Skeletal muscle tissue (tissue), 4 donors: ENCODE measurements around the gene CDH4. TPM values are rescaled to one million over a fixed set of nuclear protein-coding genes. Genes with fewer than 3 reads are reported as not detected.

Experiments used
- H3K27ac ChIP-seq: one replicate; pipeline ENCODE4 v1.7.0; 2013; ENCODE audit warnings: mild to moderate bottlenecking, low read depth, low read length, inconsistent platforms
- H3K27me3 ChIP-seq, 3 donors: one replicate each; pipeline ENCODE4 v1.7.0; 2013; ENCODE audit warnings: low read length in 3 of 3; ENCODE audit not compliant: control insufficient read depth in 3 of 3, insufficient read depth in 3 of 3
- H3K36me3 ChIP-seq, 3 donors: one replicate each; pipeline ENCODE4 v1.7.0; 2013; ENCODE audit warnings: low read length in 3 of 3; ENCODE audit not compliant: control insufficient read depth in 3 of 3, insufficient read depth in 3 of 3
- H3K4me1 ChIP-seq, 3 donors: one replicate each; pipeline ENCODE4 v1.7.0; 2013; ENCODE audit warnings: low read length in 3 of 3, mild to moderate bottlenecking in 3 of 3; ENCODE audit not compliant: control insufficient read depth in 3 of 3, insufficient read depth in 3 of 3
- H3K4me3 ChIP-seq, 3 donors: one replicate each; pipeline ENCODE4 v1.7.0; 2013; ENCODE audit warnings: low read length in 3 of 3
- H3K9ac ChIP-seq, 3 donors: one replicate each; pipeline ENCODE4 v1.7.0; 2013; ENCODE audit warnings: low read length in 3 of 3, mild to moderate bottlenecking in 3 of 3, moderate library complexity in 2 of 3, low read depth in 1 of 3
- H3K9me3 ChIP-seq, 3 donors: one replicate each; pipeline ENCODE4 v1.7.0; 2013; ENCODE audit warnings: low read length in 3 of 3; ENCODE audit not compliant: control insufficient read depth in 3 of 3
- total RNA-seq: library from RNA; depleted of rRNA; stranded (reverse); fragments of >200 nt; gene quantifications from one replicate; pipeline ENCODE4 v1.2.3, GENCODE V29; 2014
- donor health status: Osteomylitis.

CDH4 gene
- total RNA-seq, 1 donor from 2014 or later, result 0.52 TPM

DNA sequence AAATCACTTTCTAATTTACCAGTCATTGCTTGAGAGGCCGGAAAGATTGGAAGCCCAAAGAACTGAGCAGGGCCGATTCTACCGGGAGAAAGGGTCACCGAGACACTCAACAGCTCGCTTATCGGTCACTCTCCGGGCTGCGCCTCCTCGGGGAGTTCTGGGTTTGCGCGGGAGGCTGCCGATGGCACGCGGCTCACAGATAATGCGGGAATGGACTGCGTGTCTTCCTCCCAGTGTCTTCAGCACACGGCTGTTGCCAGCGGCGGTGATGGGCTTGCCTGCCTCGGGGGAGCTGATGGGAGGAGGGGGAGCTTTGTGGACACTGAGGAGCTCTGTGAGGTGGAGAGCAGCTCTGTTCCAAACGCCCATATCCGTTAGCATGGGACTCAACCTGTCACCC lies 314.6 kb downstream of the CDH4 start:
- Histone ChIP-seq H3K27ac (no peak overlapping the region), H3K4me1 (no peaks in the 10 kb centered on the region), H3K9me3 (no peaks in the 10 kb centered on the region), H3K36me3 (no peaks in the 10 kb centered on the region), H3K4me3 (no peak overlapping the region), H3K27me3 (peaks cover 0 to 8% (median 2%) of the 10 kb centered on the region in 3 donors), H3K9ac (no peak overlapping the region)

DNA sequence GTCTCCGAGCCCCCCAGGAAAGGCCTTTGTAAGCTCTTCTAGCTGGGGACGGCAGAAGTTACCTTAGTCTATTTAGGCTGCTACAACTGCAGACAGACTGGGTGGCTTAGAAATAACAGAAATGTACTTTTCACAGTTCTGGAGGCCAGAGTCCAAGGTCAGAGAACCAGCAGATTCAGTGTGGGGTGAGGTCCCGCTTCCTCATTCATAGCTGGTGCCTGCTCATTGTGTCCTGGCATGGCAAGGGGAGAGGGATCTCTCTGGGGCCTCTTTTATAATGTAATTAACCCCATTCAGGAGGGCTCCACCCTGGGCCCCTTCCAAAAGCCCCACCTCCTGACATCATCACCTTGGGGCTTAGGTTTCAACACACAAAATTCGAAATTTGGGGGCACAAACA lies 315.1 kb downstream of the CDH4 start:
- Histone ChIP-seq H3K36me3 (no peaks in the 10 kb centered on the region), H3K4me1 (no peaks in the 10 kb centered on the region), H3K27ac (no peak overlapping the region), H3K27me3 (peaks cover 0 to 8% (median 2%) of the 10 kb centered on the region in 3 donors), H3K4me3 (no peak overlapping the region), H3K9ac (no peak overlapping the region), H3K9me3 (no peaks in the 10 kb centered on the region)

DNA sequence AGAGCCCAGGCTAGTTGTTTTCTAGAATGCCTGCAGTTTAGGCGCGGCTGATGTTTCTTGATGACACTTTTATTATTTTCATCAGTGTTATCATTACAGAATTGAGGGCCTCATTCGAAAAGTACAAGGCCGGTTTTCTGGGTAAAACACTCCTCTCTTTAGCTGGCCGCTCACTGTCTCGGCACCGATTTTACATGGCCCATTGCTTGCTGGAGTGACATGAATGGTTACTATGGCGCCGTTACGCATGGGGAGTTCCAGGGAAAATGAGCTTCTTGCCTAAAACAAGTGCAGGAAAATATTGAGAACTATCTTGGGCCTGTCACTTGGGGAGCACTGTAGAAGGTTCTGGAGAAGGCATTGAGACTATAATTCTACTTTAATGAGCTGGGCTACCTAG lies 317.8 kb downstream of the CDH4 start:
- no peaks in the 10 kb centered on the region for H3K4me1 ChIP-seq
- no peak overlapping the region for H3K9ac ChIP-seq
- peaks cover 2 to 5% (median 3%) of the 10 kb centered on the region in 3 donors for H3K27me3 ChIP-seq
- no peaks in the 10 kb centered on the region for H3K9me3 ChIP-seq
- no peaks in the 10 kb centered on the region for H3K36me3 ChIP-seq
- no peak overlapping the region for H3K4me3 ChIP-seq
- H3K27ac ChIP-seq, result no peak overlapping the region

DNA sequence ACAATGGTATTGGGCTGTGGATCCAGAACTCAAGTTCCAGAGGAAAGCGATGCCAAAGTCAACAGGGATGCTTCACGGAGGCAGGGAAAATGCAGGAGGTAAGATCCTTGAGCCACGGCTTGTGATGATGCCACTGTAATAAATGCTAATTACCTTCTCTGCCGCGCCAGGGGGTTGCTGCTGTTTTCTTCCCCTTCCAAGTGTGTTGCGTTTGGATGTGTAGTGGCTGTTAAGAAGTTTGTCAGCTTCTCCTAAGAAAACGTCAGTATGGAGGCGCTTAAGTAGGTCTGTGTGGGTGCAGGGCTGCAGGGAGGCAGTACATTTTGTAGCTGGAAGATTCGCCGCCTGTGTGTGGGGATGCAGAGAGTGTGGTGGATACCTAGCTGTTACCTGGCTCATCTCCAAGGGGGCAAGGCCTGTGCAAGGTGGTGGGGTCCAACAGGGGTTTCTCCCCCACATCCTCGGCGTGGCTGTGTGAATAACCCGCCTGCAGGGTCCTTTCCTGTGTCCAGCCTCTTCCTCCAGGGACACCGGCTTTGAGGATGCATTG lies 318.7 kb downstream of the CDH4 start:
- Histone ChIP-seq H3K9ac (no peak overlapping the region), H3K4me1 (no peaks in the 10 kb centered on the region), H3K27ac (no peak overlapping the region), H3K9me3 (no peaks in the 10 kb centered on the region), H3K27me3 (peaks cover 2 to 5% (median 3%) of the 10 kb centered on the region in 3 donors), H3K4me3 (no peak overlapping the region), H3K36me3 (no peaks in the 10 kb centered on the region)

DNA sequence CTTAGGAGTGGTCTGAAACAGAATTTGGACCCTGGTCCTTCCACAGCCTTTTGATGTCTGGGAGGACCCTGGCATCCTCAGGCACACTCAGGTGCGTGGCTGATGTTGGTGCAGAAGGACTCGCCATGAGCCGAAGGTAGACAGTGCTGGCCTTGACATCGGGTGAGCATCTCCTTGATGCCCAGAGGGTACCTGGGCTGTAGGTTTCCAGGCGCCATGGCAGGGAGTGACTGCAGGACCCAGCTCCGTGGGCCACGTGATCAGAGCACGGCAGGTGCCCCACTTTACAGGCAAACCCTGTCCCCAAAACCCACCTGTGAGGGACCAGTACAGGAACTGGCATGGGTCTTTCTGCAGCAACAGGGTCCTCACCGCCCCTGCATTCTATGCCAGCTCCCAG lies 319.2 kb downstream of the CDH4 start:
- Histone ChIP-seq H3K4me3 (no peak overlapping the region), H3K9me3 (peaks cover 0 to under 1% (median 0%) of the 10 kb centered on the region in 3 donors), H3K27me3 (peaks cover 2 to 5% (median 3%) of the 10 kb centered on the region in 3 donors), H3K36me3 (no peaks in the 10 kb centered on the region), H3K4me1 (no peaks in the 10 kb centered on the region), H3K9ac (no peak overlapping the region), H3K27ac (no peak overlapping the region)

DNA sequence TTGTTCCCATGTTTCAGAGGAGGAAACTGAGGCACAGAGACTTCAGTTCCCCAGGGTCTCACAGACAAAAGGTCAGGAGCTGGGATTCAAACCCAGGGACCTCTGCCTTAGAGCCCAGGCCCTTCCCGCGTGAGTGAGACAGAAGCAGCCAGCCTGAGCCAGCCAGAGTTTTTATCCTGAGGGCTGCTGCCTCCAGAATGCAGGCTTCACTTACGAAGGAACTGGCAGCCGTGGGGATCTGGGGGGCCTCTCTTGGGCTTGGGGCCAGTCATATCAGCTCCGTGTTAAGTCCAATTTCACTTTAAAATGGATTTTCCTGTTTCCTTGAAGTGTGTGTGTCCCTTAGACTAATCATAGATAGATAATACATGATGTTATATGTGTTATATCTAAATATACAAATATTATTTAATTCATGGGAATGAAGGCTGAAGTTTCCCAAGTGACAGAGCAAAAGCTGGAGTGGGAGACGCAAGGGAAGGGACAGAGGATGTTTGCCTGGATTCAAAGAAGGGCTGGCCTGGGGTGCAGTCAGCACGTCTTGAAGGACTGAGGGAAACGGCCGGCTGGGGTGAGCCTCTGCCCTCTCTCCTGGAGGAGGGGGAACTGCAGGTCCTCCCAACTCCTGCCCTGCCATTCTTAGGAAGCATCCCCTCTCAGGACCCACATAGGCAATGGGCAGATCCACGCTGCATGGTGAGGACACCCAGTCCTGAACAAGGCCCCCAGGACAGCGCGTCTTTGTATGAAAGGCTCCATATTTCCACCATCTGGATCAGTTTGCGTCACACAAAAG lies 320.1 kb downstream of the CDH4 start:
- Histone ChIP-seq H3K4me3 (no peak overlapping the region), H3K9me3 (peaks cover 0 to 2% (median 0%) of the 10 kb centered on the region in 3 donors), H3K27me3 (peaks cover 0 to 5% (median 3%) of the 10 kb centered on the region in 3 donors), H3K4me1 (no peaks in the 10 kb centered on the region), H3K9ac (no peak overlapping the region), H3K27ac (no peak overlapping the region), H3K36me3 (no peaks in the 10 kb centered on the region)

DNA sequence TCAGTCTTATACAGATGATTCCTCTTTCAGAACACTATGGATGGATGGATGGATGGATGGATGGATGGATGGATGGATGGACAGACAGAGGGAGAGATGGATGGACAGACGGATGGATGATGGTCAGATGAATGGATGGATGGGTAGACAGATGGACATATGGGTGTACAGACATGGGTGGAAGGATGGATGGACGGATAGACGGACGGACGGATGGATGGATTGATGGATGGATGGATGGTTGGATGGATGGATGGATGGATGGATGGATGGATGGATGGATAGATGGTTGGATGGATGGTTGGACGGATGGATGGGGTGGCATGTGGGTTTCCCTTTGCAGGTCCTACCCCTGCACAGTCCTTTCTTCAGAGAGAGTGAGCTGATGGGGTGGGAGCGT lies 320.7 kb downstream of the CDH4 start:
- H3K9me3 ChIP-seq, result peaks cover 0 to 2% (median 0%) of the 10 kb centered on the region in 3 donors
- H3K27ac ChIP-seq, result no peak overlapping the region
- H3K27me3 ChIP-seq, result peaks cover 0 to 5% (median 3%) of the 10 kb centered on the region in 3 donors
- H3K9ac ChIP-seq, result no peak overlapping the region
- no peaks in the 10 kb centered on the region for H3K36me3 ChIP-seq
- no peaks in the 10 kb centered on the region for H3K4me1 ChIP-seq
- H3K4me3 ChIP-seq, result no peak overlapping the region

DNA sequence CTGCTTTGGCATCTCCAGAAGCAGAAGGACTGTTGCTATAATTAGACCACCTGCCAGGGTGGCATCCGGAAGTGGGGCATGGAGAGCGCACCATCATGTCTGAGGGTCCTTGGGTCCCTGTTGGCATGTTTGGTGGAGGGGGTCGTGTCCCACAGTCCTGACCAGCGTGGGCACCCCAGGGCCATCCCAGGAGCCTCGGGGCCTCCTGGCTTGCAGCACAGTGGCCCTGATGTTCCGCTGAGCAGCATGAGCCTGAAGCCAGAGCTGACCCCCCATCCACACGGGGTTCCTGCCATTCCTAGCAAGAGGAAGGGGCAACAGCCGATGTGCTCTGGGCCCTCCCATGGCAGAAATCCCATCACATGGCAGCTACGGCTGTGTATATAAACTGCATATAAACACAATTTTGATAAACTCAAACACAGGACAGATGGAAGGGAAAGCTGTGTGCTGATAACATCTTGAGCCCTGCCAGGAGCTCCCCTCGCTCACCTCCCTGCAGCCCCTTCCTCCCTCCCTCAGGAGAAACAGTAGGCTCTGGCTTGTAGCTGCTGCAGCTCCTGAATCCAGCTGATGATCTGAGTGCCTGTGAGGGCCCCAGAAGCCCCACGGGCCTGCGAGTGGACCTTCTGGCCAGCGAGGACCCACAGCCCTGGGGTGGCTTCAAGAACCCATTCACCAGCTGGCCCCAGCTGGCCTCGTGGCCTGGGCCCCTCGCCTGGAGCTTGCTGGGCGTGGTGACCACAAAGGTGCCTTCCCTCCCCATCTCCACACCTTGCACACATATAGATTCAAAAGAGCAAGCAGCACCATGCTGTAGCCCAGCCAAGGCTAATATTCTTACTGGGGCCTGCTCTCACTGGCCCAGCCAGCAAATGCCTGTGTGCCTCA lies 321.6 kb downstream of the CDH4 start:
- Histone ChIP-seq H3K4me3 (no peak overlapping the region), H3K4me1 (no peaks in the 10 kb centered on the region), H3K27me3 (peaks cover 0 to 5% (median 3%) of the 10 kb centered on the region in 3 donors), H3K27ac (no peak overlapping the region), H3K36me3 (no peaks in the 10 kb centered on the region), H3K9ac (no peak overlapping the region), H3K9me3 (peaks cover 0 to 2% (median 0%) of the 10 kb centered on the region in 3 donors)

DNA sequence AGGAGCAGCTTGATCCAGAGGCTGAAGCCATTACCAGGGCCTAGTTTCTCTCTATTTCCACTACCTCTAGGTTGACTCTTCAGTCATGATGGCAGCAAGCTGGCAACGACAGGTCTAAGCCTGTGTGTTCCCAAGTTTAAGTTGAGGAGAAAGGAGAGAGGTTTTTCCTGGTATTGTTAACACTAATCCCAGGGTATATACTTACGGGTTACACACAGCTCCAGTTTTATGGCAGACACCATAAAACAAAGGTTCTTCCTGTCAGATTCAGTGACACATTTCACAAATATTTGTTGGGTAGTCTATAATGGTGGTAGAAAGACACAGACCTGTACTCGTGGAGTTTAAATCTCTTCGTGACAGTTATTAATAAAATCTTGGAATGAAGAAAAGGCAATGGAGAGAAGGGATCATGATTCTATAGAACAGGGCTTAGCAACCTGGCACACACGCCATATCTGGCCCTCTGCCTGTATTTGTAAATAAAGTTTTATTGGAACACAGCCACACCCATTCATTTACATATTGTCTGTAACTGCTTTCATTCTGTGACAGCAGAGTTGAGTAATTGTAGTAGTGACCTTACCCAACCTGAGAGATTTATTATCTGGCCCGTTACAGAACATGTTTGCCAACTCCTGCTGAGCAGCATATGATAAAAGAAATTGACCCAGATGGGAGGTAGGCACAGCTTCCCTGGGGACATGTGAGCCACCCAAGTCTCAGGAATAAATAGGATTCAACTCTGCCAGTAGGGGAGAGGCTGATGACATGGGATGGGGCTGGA lies 323.3 kb downstream of the CDH4 start:
- H3K27ac ChIP-seq, result no peak overlapping the region
- no peak overlapping the region for H3K9ac ChIP-seq
- H3K4me1 ChIP-seq, result no peaks in the 10 kb centered on the region
- H3K9me3 ChIP-seq, result peaks cover 0 to 2% (median 0%) of the 10 kb centered on the region in 3 donors
- H3K4me3 ChIP-seq, result no peak overlapping the region
- peaks cover 0 to 5% (median 3%) of the 10 kb centered on the region in 3 donors for H3K27me3 ChIP-seq
- H3K36me3 ChIP-seq, result no peaks in the 10 kb centered on the region
